ENCODE results near the gene EFCC1. TPM values are rescaled to one million over a fixed set of nuclear protein-coding genes. Genes with fewer than 3 reads are reported as not detected.

The EFCC1 gene
- total and polyA plus RNA-seq, 2 of the 8 experiments (the other 6 are each of a cell fraction or from before 2014, with no cell fraction given): 0.14 to 0.37 TPM

- Histone ChIP-seq H2BK120ac (replicated peaks; ENCODE audit: low read depth, low read length) (no peak overlapping the region), H2BK5ac (ENCODE audit: low read depth, low read length) (no peak overlapping the region), H2AFZ (ENCODE audit: low read length) (no peak overlapping the region), H4K20me1 (replicated peaks in 1 of 2; ENCODE audit: control insufficient read depth in 1 of 2, insufficient read depth in 2 of 2, low read length in 2 of 2) (no peaks in the 10 kb centered on the region), H3K4ac (replicated peaks; ENCODE audit: insufficient read length, low read depth, low read length) (no peak overlapping the region), H3K23ac (ENCODE audit: insufficient read length) (no peak overlapping the region), H3K4me2 (ENCODE audit: insufficient read depth in 1 of 2, low read depth in 2 of 2, low read length in 2 of 2) (no peak overlapping the region), H3K36me3 (ENCODE audit: control insufficient read depth in 2 of 4, insufficient read depth in 4 of 4, low read length in 3 of 4) (no peaks in the 10 kb centered on the region), H2BK12ac (ENCODE audit: low read depth, low read length) (no peak overlapping the region), H2BK20ac (ENCODE audit: low read length) (no peak overlapping the region), H4K91ac (replicated peaks; ENCODE audit: insufficient read length, low read length) (no peak overlapping the region), H3K9ac (replicated peaks in 1 of 4; ENCODE audit: extremely low read depth in 1 of 4, low read depth in 3 of 4, low read length in 3 of 4) (no peak overlapping the region), H2BK15ac (ENCODE audit: low read length) (no peak overlapping the region), H3K9me3 (ENCODE audit: insufficient read depth in 2 of 2, low read depth in 1 of 2, low read length in 1 of 2) (no peaks in the 10 kb centered on the region), H3K56ac (replicated peaks; ENCODE audit: insufficient read length, low read depth, low read length) (no peak overlapping the region), H3K27me3 (replicated peaks in 1 of 4; ENCODE audit: control insufficient read depth in 3 of 4, extremely low read depth in 1 of 4, insufficient read depth in 3 of 4, low read length in 3 of 4) (no peaks in the 10 kb centered on the region), H3K79me1 (ENCODE audit: low read depth, low read length) (no peaks in the 10 kb centered on the region), H3K18ac (ENCODE audit: extremely low read depth, low read length) (no peak overlapping the region; the same call in 1 of the 2 replicates), H2AK5ac (ENCODE audit: low read depth, low read length) (no peak overlapping the region), H4K5ac (ENCODE audit: insufficient read length, low read depth, low read length) (no peak overlapping the region), H3K14ac (ENCODE audit: insufficient read length) (no peak overlapping the region), H3K4me3 (ENCODE audit: extremely low read depth in 1 of 4, insufficient read depth in 2 of 4, low read depth in 3 of 4, low read length in 4 of 4) (no peak overlapping the region), H3K27ac (ENCODE audit: low read depth, low read length) (no peak overlapping the region), H3K79me2 (ENCODE audit: control insufficient read depth in 1 of 2, insufficient read depth in 2 of 2, low read length in 2 of 2) (no peaks in the 10 kb centered on the region), H3K23me2 (ENCODE audit: low read depth, low read length) (no peaks in the 10 kb centered on the region), H3K4me1 (replicated peaks in 1 of 4; ENCODE audit: control insufficient read depth in 3 of 4, insufficient read depth in 4 of 4, low read length in 3 of 4) (no peaks in the 10 kb centered on the region; a peak in 1 of 7 replicates), H4K8ac (ENCODE audit: extremely low read depth, insufficient read depth, low read length) (no peak overlapping the region)
- no peak for DNase-seq (ENCODE audit: low read depth in 1 of 2, low spot score in 2 of 2)
- WGBS, 2 experiments (ENCODE audit: extremely low coverage in 1 of 2, insufficient coverage in 1 of 2, insufficient read length in 1 of 2, insufficient replicate concordance in 2 of 2, low coverage in 1 of 2, low lambda C conversion rate in 2 of 2, missing lambda C conversion rate in 1 of 2): 87% methylated on average over 15 of the region's 15 CpGs; no CpG with 5 or more reads in 1 of the 2 experiments
- ChIA-PET CTCF (ENCODE audit: partially characterized antibody) (interaction anchor here (0.7 to 14.9 kb wide), 3 partner anchors 7 to 191 kb away, joined by 3 to 210 read pairs (median 3); partner anchors contain the start of gene GP9), POLR2A (ENCODE audit: partially characterized antibody) (no interaction called here)
- FAIRE-seq: no peak
- TF ChIP-seq NANOG (IDR thresholded peaks at IDR 0.05; ENCODE audit: insufficient read depth, low read depth, low read length, poor library complexity, severe bottlenecking): no peak
- TF ChIP-seq KDM4A (IDR thresholded peaks at IDR 0.05; ENCODE audit: low read depth, low read length, severe bottlenecking): no peak
- no peak for TF ChIP-seq CTCF (IDR thresholded peaks at IDR 0.05; ENCODE audit: control extremely low read depth in 1 of 3, insufficient read depth in 1 of 3, low read depth in 1 of 3, low read length in 3 of 3)
- no peak for TF ChIP-seq RNF2 (IDR thresholded peaks at IDR 0.05; ENCODE audit: borderline replicate concordance, low read depth, low read length, missing control alignments, poor library complexity, severe bottlenecking)
- no peak for TF ChIP-seq HDAC6 (IDR thresholded peaks at IDR 0.05; ENCODE audit: low read depth, low read length)
Observed at GRCh38 chr3:129063841-129064482, 62.9 kb downstream of the EFCC1 start.
